Amygdala (tissue), 56 donors: Measurements from ENCODE around the gene UBE2G1.
"Not testable (repeated sequence)": the region's sequence is repeated elsewhere in the genome, so short reads cannot be mapped to it uniquely, and the experiment has no call there.

Experiments
- DNase-seq, 56 donors: peaks; one replicate each; lab custom pipeline; 2025; lab: John Stamatoyannopoulos, UW

UBE2G1 gene

GRCh38 chr17:4256952-4257351 lies 109.5 kb downstream of the UBE2G1 start:
- no peak for DNase-seq

GRCh38 chr17:4255271-4255670 lies 111.2 kb downstream of the UBE2G1 start:
- DNase-seq = not testable (repeated sequence)

DNA sequence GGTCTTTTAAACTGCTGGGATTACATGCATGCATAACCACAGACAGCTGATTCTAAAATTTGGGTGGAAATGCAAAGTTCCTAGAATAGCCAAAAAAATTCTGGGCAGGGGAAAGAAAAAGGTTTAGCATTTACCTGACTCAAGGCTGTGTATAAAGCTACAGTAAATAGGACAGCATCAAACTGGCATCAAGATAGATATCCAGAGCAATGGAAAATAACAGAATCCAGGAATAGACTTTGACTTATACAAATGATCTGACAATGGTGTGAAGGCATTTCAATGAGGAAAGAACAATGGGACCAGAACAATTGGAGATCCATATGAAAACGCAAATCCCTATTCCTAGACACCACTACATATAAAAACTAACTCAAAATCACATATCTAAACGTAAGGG lies 115.6 kb downstream of the UBE2G1 start:
- no peak for DNase-seq

GRCh38 chr17:4249452-4250029 lies 116.9 kb downstream of the UBE2G1 start:
- DNase-seq = no peak

GRCh38 chr17:4248504-4249277 lies 117.8 kb downstream of the UBE2G1 start:
- peak in 2 of 56 donors; percentile 5 to 15 for DNase-seq

DNA sequence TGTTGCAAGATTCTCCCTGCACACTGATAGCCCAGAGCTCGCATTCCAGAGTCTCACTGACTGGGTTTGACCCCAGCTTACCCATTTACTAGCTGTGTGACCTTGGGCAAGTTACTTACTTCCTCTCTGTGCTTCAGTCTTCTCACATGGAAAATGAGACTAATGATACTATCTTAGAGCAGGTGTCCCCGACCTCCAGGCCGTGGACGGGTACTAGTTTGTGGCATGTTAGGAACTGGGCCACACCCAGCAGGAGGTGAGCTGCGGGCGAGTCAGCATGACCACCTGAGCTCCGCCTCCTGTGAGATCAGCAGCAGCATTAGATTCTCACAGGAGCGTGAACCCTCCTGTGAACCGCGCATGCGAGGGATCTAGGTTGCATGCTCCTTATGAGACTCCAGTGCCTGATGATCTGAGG lies 118.5 kb downstream of the UBE2G1 start:
- no peak for DNase-seq

GRCh38 chr17:4247361-4247970 lies 119.0 kb downstream of the UBE2G1 start:
- no peak for DNase-seq

- DNase-seq = no peak
Observed at GRCh38 chr17:4246674-4247073, 119.8 kb downstream of the UBE2G1 start.

- no peak for DNase-seq
Observed at GRCh38 chr17:4241535-4241934, 124.9 kb downstream of the UBE2G1 start.

- no peak for DNase-seq
Observed at GRCh38 chr17:4236456-4236855, 130.0 kb downstream of the UBE2G1 start.

GRCh38 chr17:4235372-4236279 lies 130.8 kb downstream of the UBE2G1 start:
- no peak for DNase-seq

DNA sequence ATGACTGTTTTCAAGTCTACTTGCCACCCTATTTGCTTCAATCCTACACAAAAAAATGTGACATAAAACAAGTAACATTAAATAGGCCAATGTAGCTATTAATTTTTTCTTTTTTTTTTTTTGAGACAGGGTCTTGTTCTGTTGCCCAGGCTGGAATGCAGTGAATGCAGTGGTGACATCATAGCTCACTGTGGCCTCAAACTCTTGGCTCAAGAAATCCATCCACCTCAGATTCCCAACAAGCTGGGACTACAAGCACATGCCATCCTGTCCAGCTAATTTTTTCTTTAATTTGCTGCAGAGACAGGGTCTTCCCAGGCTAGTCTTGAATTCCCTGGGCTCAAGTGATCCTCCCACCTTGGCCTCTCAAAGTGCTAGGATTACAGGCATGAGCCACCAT lies 132.1 kb downstream of the UBE2G1 start:
- no peak for DNase-seq

DNA sequence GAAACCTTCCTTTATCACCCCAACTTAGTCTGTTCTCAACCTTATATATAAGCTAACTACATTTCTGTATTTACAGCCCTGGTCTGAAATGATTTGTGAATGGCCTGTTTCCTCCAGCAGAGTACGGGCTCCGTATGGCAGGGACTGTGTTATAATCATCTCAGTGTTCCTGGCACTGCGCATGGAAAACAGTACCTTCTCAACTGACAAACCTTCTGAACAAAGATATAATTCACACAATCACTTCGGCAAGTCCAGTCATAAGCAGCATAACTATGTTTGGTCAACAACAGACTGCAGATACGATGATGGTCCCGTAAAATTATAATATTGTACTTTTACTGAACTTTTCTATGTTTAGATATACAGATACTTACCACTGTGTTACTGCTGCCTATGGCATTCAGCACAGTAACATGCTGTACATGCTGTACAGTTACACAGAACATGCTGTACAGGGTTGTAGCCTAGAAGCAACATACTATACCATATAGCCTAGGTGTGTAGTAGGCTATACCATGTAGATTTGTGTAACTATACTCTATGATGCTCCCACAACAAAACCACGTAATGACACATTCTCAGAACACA lies 132.7 kb downstream of the UBE2G1 start:
- no peak for DNase-seq

DNA sequence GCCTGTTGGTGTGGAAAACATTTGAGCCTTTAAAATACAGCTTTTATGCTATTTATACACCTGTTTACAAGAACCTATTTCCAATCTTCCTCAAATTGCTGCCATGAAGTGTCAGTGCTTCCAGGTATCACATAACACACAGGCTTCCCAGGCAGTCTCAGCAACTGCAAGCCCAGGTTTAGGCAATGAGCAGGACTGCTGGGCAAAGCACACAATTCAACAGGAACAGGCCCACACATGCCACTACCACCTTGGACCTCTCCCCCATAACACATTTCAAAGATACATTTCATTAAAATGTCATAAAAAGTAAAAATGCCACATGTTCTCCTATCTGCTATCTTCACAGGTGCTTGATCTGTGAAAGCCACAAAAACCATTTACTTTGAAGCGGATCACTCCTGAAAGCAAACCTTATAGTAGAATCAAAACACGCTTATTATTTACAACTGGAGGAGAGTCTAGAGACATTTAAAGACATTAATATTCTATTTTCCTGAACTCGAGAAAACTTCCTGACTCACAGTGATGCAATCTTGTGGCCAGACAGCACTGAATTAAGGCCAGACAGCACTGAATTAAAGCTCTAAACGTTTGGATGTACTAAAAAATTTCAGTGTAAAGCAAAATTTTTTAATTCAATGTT lies 134.2 kb downstream of the UBE2G1 start:
- DNase-seq = no peak

- DNase-seq = peak in 10 of 56 donors; percentile 2 to 42 (median 14)
Observed at GRCh38 chr17:4229627-4230541, 136.6 kb downstream of the UBE2G1 start.

- no peak for DNase-seq
Observed at GRCh38 chr17:4221899-4222659, 144.4 kb downstream of the UBE2G1 start.

DNA sequence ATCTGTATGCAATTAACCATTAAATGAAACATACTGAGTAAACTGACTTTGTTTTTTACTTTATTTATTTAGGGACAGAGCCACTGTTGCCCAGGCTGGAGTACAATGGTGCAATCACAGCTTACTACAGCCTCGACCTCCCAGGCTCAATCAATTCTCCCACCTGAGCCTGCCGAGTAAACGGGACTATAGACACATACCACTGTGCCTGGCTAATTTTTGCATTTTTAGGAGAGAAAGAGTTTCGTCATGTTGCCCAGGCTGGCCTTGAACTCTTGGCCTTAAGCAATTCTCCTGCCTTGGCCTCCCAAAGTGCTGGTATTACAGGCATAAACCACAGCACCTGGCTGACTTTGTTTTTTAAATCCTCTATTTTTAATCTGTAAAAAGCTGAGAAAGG lies 145.3 kb downstream of the UBE2G1 start:
- DNase-seq = no peak

DNA sequence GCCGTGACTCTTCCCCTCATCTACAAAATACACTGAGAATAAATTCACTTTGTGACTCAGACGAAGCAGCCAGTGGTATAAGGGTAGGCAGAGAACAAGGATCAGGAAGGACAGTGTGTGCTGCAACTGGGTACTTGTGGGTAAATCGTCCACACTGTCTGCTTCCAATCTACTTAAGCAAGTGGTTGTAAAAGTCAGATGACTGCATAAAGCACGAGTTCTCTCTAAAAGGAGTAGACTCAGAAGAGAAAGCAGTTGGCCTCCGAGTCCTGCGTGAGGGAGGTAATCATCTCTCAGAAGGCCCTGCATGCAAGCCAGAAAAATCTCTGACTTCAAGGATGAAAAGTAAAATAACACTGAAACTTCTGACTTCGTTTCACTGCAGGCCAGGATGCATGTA lies 145.8 kb downstream of the UBE2G1 start:
- no peak for DNase-seq
